ENCODE measurements around the gene KRT77.
"Not testable (repeated sequence)": the region's sequence is repeated elsewhere in the genome, so short reads cannot be mapped to it uniquely, and the experiment has no call there.

The KRT77 gene

GRCh38 chr12:52703424-52703823 lies at the start of gene KRT77:
KRT77 (minus strand) TSS chr12:52703524; CDS start chr12:52703434, 90 bp downstream.
- no peak for DNase-seq (ENCODE audit: low read depth)

- DNase-seq (ENCODE audit: low read depth), result no peak
These were observed 49.2 kb upstream of the KRT77 start for GRCh38 chr12:52752516-52752915.

- DNase-seq (ENCODE audit: low read depth), result no peak
These were observed 48.5 kb upstream of the KRT77 start for GRCh38 chr12:52751795-52752194.

GRCh38 chr12:52750532-52750931 lies 47.2 kb upstream of the KRT77 start:
- not testable (repeated sequence) for DNase-seq (ENCODE audit: low read depth)

- DNase-seq (ENCODE audit: low read depth), result no peak
These were observed 46.5 kb upstream of the KRT77 start for GRCh38 chr12:52749827-52750226.

- no peak for DNase-seq (ENCODE audit: low read depth)
These were observed 45.3 kb upstream of the KRT77 start for GRCh38 chr12:52748578-52748977.

- DNase-seq (ENCODE audit: low read depth), result no peak
These were observed 42.2 kb upstream of the KRT77 start for GRCh38 chr12:52745554-52745953.

- DNase-seq (ENCODE audit: low read depth), result no peak
These were observed 41.3 kb upstream of the KRT77 start for GRCh38 chr12:52744493-52745156.

GRCh38 chr12:52742822-52743457 lies 39.6 kb upstream of the KRT77 start:
- no peak for DNase-seq (ENCODE audit: low read depth)

GRCh38 chr12:52742196-52742580 lies 38.9 kb upstream of the KRT77 start:
- DNase-seq (ENCODE audit: low read depth), result no peak

- peak; percentile 34 for DNase-seq (ENCODE audit: low read depth)
These were observed 38.3 kb upstream of the KRT77 start for GRCh38 chr12:52741375-52742195.

GRCh38 chr12:52740584-52740983 lies 37.3 kb upstream of the KRT77 start:
- no peak for DNase-seq (ENCODE audit: low read depth)

- no peak for DNase-seq (ENCODE audit: low read depth)
These were observed 36.6 kb upstream of the KRT77 start for GRCh38 chr12:52739963-52740362.

- DNase-seq (ENCODE audit: low read depth), result no peak
These were observed 32.7 kb upstream of the KRT77 start for GRCh38 chr12:52735816-52736632.

GRCh38 chr12:52735106-52735505 lies 31.8 kb upstream of the KRT77 start:
- no peak for DNase-seq (ENCODE audit: low read depth)

- DNase-seq (ENCODE audit: low read depth), result no peak
These were observed 27.5 kb upstream of the KRT77 start for GRCh38 chr12:52730793-52731192.

GRCh38 chr12:52730383-52730782 lies 27.1 kb upstream of the KRT77 start:
- no peak for DNase-seq (ENCODE audit: low read depth)

GRCh38 chr12:52729147-52729546 lies 25.8 kb upstream of the KRT77 start:
- DNase-seq (ENCODE audit: low read depth), result no peak

- no peak for DNase-seq (ENCODE audit: low read depth)
These were observed 25.1 kb upstream of the KRT77 start for GRCh38 chr12:52728374-52728773.

GRCh38 chr12:52727037-52727436 lies 23.7 kb upstream of the KRT77 start:
- DNase-seq (ENCODE audit: low read depth), result no peak

GRCh38 chr12:52726451-52726850 lies 23.1 kb upstream of the KRT77 start:
- no peak for DNase-seq (ENCODE audit: low read depth)

GRCh38 chr12:52724384-52724783 lies 21.1 kb upstream of the KRT77 start:
- DNase-seq (ENCODE audit: low read depth), result no peak
